H54 (cell line): ENCODE measurements around the gene ZNF205.

Experiments
- DNase-seq: peaks from one replicate; pipeline ENCODE4 v3.0.0; 2011; ENCODE audit warnings: low spot score, mixed read lengths; ENCODE audit not compliant: insufficient read length
- FAIRE-seq: peaks from 3 replicates; lab custom pipeline; 2011; peaks lifted over from hg19 to GRCh38; lab: Jason Lieb, UNC
- POLR2A ChIP-seq: IDR thresholded peaks from 2 replicates; pipeline ENCODE4 v1.6.1; 2011; ENCODE audit warnings: low read depth, mild to moderate bottlenecking, low read length

ZNF205 gene

DNA sequence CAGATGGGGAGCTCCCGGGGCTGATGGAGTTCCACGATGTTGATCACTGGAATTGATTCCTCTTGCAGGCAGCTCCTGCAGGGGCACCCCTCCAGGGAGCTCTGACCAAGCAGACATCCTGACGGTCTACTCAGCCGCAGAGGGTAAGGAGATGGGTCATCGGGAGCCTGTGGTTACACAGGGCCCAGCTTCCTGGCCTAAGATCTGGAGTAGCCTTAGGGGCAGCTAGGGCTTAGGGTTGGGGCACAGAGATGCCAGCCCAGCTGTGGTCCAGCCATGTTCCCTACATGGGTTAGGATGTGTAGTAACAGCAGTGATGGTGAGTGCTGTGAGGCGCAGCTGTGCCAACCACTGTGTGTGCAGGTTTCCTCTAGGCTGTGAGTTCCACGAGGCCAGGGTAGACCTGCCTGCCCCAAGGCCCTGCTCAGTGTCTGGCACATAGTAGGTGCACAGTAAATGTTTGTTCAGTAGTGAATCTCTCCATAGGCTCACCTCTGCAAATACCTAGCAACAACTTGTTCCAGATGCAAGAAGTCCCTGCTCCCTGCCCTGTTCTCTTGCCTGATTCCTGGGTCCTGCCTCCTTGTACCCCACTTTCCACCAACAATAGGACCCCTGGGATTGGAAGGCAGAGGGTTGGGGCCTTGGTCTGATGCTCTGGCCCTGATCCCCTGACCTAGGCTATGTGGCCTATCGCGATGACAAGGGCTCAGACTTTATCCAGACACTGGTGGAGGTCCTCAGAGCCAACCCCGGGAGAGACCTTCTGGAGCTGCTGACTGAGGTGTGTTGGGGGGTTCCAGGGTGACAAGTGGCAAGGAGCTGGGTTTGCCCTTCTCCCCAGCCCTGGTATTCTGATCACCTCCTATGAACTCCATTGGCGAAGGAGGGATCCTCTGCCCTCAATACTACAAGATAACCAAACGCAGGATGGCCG, 36.1 kb downstream of the ZNF205 start:
- FAIRE-seq: no peak

DNA sequence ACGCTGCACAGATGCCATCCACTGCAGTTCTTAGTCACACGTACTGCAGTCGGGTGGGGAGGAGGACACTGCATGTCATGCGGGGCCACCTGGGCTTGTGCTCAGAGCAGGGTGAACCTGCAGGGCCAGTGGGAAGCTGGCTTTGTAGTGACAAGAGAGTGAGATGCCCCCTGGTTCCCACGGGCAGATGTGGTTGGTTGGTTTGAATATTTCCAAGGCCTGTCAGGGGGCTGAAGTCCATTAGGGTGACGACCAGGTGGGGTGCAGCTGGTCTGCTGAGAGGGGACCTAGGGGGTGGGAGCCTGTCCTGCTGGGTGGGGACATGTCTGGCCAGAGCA, 36.8 kb downstream of the ZNF205 start:
- no peak for TF ChIP-seq POLR2A
- DNase-seq (no peak), FAIRE-seq (no peak)

More for the DNA sequence above, 36.1 kb downstream of the ZNF205 start:
- no peak for TF ChIP-seq POLR2A
- DNase-seq: no peak

DNA sequence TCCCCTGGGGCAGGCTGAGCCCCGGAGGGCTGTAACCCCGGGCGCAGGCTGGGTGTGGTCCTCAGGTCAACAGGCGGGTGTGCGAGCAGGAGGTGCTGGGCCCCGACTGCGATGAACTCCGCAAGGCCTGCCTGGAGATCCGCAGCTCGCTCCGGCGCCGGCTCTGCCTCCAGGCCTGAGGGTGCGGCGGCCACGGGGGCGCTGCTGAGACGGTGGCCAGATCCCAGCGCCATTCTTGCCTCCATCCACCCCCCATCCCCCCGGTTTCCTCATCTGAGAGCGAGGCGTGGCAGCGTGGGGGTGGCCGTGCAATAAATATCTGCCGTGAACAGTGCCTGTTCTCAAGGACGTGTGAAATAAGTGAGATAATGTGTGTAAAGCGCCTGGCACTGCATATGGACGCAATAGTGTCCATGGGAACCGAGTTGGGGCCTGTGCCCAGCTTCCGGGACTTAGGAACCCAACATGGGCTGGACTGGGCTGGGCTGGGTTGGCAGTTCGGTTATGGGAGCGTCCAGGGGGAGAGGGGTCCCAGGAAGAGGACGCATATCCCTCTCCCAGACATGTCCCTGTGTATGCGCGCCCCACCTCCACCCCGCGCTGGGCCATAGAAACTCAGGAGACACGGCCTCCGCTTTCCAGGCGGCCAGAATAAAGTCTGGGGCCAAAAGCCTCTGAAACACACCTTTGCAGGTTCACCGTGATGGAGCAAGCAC, 37.4 kb downstream of the ZNF205 start:
- DNase-seq: no peak
- no peak for FAIRE-seq
- no peak for TF ChIP-seq POLR2A

DNA sequence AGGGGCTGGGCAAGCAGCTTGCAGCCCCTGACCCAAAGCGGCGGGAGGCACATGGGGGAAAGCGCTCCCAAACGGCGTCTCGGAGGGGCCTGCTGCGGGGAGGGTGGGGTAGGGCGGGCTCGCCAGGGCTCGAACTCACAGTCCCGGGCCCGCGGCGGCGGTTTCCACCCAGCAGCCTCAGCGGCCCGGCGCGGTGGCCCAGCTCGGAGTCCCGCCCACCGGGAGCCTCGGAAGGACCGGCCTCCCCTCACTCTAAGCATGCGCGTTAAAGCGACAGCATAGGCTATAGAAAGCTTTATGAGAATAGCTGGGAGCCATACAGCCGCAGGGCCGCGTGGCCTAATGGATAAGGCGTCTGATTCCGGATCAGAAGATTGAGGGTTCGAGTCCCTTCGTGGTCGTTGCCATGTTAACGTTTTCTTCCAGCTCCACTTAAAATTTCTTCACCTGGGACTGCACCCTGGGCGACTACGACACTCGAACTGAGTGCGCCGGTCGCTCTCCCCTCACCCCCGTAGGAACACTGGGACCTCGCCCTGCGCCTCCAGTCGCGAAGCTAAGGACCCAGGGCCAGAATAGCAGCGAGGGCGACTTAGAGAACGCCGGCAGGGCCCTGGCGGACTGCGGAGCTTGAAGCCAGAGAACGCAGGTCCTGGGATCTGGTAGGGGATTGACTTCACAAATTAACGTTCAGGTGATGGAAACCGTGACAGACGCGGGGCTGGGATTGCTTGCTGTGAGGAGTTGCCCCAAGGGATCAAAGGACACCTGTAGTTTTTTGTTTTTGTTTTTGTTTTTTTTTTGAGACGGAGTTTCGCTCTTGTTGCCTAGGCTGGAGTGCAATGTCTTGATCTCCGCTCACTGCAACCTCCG, 38.2 kb downstream of the ZNF205 start:
- no peak for TF ChIP-seq POLR2A
- peak; percentile 92 for DNase-seq
- FAIRE-seq: no peak

DNA sequence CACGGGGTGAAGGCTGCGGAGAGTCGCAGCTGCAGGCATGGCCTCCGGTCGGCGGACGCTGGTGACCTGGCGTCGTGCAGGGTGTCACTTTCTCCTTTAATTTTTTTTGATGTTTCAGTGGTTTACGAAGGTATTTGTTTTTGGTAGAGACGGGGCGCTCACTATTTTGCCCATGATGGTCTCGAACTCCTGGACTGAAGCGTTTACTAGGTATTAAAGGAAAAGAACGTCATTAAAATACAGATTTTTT, 39.6 kb downstream of the ZNF205 start:
- DNase-seq (no peak), FAIRE-seq (no peak)
- no peak for TF ChIP-seq POLR2A

DNA sequence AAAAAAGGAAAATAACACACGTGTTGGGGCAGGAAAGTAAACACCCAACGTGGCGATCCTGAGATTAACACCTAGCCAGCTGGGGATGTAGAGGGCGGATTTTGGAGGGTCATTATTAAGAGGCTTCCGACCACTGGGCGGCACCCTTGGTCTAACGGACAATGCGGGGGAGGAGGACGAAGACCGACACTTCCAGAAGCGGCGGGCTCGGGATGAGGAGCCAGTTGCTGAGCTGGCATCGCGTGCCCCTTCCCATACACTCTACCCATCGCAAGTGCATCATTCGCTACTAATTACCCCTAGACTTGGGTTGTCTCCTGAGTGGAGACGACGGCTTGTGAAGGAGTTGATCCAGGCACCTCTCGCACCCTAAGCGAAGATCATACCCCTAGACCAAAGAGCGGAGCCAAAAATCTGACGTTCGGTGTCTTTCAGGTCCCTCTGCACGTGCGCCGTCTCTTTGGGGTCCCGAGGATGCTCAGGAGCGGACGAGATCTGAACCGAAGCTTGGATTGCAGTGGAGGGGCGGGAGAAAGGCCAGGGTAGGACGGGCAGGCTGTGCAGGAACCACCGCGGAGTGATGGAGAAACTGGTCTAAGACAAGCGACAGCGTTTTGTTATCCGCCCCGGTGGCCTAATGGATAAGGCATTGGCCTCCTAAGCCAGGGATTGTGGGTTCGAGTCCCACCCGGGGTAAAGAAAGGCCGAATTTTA, 40.0 kb downstream of the ZNF205 start:
- DNase-seq: peak; percentile 67
- no peak for FAIRE-seq
- no peak for TF ChIP-seq POLR2A

DNA sequence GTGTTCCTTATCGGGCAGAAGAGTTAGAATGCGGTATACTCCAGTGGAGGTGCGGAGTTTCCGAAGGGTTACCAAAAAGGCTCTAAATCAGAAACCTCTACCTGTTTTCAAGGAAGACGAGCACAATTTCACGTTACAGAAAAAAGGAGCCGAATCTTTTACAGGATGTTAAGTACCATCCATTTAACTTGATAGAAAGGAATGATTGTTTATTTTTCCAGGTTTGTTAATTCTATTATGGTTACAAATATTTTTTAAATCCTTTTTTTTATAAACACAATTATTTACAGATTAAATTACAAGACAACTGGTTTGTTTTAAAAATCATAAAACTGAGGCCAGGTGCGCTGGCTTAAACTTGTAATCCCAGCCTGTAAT, 40.6 kb downstream of the ZNF205 start:
- DNase-seq (peak; percentile 51), FAIRE-seq (no peak)
- no peak for TF ChIP-seq POLR2A

DNA sequence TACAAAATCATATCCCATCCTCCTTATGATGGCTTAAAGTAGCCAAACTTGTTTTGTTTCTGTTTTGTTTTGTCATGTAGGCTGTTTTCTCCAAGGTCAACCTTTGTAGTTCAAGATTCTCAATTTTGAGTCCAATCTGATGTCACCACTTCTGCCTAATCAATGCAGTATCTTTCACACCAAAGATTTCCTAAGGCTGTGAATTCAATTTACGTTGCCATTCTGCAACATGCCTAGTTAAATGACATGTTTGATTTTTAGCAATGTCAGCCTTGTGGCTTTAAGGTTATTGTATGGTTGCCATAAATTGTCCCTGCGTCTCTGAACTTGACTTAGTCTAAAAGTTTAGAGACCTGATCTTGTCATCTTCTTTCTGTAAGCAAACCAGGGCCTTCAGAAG, 42.8 kb downstream of the ZNF205 start:
- no peak for TF ChIP-seq POLR2A
- FAIRE-seq: no peak
- DNase-seq: no peak

DNA sequence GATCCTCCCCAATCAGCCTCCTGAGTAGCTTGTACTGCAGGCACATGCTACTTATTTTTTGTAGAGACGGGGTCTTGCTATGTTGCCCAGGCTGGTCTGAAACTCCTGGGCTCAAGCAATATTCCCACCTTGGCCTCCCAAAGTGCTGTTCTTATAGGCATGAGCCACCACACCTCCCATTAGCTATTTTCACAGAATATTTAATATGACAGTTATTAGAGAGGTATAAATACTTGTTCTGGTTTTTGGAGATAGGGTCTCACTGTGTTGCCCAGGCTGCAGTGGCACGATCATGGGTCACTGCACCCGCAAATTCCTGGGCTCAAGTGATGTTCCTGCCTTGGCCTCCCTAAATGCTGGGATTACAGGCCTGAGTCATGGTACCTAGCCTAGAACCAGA, 43.6 kb downstream of the ZNF205 start:
- FAIRE-seq (no peak), DNase-seq (no peak)
- TF ChIP-seq POLR2A: no peak

DNA sequence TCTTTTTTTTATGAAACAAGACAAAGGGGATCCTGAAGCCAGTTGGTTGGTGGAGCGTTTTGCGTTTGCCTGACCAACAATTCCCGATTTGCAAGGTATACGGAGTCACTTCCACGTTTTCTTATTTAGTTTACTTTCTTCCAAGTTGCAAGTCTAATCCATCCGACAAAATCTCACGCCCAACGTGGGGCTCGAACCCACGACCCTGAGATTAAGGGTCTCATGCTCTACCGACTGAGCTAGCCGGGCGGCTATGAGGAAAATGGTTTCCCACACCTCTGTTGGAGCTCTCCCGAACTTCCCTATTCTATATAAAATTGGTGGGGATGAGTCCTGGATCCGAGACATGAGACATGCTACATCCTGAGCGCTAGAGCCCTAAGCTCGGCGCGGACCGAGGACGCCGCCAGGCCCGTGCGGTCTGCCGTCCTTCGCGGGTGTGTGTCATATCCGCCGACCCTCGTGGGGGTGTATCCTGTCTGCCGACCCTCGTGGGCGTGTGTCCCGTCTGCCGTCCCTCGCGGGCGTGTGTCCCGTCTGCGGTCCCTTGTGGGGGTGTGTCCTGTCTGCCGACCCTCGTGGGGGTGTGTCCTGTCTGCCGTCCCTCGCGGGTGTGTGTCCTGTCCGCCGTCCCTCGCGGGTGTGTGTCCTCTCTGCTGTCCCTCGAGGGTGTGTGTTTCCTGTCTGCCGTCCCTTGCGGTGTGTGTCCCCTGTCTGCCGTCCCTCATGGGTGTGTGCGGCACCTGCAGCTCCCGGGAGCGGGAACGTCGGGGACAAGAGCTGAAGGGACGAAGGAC, 45.0 kb downstream of the ZNF205 start:
- TF ChIP-seq POLR2A: no peak
- FAIRE-seq: no peak
- peak; percentile 65 for DNase-seq

DNA sequence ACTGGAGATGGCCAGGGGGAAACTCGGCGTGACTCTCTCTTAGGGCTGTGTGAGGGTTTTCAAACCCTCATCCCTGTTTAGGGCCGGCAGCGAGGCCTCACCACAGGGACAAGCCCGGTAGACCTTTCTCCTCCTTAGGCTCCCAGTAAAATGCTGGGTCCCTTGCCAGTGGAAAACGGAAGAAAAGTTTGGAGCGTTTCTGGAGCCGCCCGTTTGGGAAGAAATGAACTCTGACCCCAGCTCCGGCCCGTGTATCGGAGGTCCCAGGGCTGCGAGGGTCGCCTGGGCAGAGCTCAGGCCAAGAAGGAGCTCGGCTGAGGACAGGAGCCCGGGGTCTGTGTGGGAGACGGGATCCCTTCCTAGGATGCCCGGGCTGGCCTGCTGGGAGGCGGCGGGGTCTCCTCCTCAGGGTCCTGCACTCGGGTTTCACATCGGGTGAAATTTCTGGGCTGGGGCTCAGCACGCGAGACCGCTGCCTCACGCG, 45.7 kb downstream of the ZNF205 start:
- FAIRE-seq: no peak
- no peak for TF ChIP-seq POLR2A
- DNase-seq: no peak

DNA sequence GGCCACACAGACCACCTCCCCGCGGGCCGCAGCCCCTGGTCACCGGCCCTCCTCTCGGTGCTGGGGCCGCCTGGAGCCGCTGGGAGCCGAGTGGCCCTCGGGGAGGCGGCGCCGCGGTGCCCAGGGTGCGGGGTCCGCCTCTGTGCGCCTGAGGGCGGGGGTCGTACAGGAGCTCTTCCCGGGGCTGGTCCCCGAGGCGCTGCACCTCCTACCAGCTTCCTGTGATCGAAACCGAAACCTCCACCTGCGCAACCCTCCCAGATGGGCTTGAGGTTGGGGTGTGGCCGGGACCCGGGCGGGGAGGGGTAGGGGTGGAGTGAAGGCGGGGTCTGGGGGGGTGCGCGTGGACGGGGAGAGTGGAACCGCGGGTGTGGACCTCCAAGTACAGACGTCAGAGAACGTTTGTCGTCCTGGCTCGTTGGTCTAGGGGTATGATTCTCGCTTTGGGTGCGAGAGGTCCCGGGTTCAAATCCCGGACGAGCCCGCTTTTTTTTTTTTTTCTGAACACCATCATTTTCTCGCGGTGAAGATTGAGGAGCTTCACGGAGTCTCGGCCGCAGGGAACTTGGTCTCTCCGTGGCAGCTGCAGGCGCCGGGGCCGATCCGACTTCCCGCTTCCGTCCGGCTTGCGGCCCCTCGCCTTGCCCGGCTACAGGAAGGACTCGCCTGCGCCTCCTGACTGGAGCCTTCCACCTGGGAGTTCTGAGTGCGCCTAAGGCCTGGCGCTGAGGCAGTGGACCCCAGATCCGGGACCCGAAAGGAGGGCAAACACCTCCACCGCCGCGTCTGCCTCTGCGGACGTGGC, 46.3 kb downstream of the ZNF205 start:
- DNase-seq: peak; percentile 88
- no peak for FAIRE-seq
- no peak for TF ChIP-seq POLR2A
